NCI-H2081 (cell line): ENCODE results near the gene BRINP2.
A peak's percentile ranks its signal among the peaks of the same experiment; 100 is the strongest.

Experiments
- DNase-seq, 2 experiments: peaks; one replicate each; lab custom pipeline; 2025; lab: John Stamatoyannopoulos, UW

The BRINP2 gene, protein sequence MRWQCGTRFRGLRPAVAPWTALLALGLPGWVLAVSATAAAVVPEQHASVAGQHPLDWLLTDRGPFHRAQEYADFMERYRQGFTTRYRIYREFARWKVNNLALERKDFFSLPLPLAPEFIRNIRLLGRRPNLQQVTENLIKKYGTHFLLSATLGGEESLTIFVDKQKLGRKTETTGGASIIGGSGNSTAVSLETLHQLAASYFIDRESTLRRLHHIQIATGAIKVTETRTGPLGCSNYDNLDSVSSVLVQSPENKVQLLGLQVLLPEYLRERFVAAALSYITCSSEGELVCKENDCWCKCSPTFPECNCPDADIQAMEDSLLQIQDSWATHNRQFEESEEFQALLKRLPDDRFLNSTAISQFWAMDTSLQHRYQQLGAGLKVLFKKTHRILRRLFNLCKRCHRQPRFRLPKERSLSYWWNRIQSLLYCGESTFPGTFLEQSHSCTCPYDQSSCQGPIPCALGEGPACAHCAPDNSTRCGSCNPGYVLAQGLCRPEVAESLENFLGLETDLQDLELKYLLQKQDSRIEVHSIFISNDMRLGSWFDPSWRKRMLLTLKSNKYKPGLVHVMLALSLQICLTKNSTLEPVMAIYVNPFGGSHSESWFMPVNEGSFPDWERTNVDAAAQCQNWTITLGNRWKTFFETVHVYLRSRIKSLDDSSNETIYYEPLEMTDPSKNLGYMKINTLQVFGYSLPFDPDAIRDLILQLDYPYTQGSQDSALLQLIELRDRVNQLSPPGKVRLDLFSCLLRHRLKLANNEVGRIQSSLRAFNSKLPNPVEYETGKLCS

DNA sequence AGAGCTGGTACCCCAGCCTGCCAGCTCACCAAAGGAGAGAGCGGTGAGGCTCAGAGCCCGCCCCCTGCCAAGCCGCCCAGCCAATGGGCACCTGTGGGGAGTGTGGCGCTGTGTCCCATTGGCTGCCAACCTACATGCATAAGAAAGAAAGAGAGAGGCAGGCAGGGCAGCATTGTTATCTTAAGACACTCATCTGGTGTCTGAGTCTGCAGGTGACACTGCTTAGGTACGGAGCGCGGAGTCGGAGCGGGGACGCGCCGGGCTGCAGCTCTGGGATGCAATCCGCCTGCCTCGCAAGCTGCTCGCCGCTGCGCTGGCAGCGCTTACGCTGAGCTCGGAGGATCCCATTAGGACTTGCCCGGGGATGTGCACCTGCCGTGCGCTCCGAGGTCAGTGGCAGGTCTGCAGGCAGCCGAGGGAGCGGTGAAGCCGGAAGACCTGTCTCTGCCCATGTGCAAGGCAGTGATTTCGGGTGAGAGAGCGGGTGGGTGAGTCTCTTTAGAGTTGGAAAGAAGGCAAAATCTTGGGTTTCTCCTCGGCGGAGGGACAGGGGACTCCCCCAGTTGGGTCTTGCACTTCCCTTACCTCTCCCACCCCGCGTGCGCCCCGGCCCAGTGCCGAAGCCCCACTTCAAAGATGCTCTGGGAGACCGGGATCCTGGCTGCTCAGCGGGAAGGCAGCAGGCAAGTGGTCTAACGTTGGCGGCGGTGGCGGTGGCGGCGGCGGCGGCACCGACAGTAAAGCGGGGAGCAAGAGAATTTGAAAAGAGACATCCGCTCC, at the start of gene BRINP2:
TSS of gene BRINP2 (plus strand) at position 203 of the 780 bp plus-strand sequence. CDS start 58,919 bp downstream, outside the sequence.
- DNase-seq = peak; percentile 69 to 83

DNA sequence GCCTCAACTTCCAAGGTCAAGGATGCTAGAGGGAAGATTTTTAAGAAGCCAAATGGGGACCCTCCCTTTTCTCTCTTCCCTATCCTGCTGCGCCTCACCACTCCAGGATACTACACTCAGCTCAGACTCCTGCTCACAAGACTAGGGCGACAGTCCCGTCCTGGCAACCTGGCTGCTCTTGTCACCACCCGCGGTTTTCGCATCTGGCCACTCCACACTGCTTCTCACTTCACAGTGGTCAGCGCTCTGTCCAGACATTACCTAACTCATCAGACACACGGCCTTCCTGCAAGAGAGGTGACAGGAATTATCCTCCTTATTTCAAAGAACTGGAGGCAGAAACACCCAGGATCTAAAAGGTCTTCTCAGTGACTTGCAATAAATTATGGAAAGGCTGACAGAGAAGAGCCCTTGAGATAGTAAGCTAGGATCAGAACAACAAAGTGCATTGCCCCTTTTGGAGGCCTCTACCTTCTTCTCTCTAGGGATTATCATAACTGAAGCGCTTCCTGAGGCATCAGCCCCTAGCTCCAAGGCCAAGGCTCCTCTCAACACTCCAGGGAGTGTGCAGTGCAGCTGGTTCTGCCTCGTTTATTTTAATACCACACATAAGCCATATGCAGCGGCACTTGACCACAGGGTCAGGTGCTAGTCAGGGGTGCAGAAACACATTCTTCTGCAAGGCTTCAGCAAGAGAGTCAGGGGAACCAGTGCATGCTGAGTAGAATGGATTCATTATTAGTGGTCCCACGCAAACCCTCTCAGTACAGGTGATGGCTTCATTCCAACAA, 48.1 kb upstream of the BRINP2 start:
- no peak for DNase-seq

DNA sequence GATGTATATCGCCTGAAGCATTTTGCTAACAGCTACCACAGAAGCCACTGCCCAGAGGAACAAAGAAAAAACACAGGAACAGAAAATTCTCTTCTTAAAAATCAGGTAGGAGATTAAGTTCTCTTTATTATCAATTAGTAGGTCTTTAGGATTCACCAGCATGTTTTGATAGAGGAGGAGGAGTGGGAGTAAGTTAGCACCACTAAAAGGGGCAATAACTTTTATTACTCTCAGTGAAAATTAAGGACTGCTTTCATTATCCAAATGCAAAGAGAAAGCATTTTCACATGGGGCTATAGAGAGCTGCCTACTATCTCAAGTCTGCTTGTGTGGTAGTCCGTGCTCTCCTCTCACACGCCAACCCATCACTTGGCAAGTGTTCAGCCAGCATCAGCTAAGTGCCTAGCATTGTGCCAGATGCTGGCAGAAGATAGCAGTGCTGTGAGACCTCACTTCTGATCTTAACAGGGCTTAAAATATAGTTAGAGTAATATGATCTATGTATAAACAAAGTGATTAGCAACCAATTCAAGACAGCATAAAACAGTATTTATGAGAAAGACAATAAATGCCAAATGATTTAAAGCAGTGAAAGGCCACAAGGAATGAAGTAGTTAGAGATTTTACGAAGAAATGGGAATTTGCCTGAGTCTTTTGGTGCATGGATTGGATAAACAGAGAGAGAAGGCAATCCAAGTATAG, 46.0 kb upstream of the BRINP2 start:
- DNase-seq = no peak

DNA sequence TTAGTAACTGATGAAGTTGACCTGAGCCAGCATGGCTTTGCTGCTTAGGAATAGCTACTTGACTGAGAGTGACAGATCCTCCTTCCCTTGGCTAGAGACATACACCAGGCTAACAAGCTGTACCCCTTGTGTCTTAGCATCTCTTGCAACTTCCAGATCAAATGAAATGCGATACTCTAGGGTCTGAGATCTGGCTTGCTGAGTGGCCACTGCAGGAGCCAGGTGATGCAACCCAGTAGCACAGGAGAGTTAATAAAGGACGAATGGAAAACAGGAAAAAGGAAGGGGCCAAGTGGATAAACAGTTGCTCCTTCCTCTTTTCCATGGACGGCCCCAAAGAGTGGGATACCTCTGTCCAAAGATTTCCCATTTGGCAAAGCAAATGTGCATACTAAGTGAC, 44.5 kb upstream of the BRINP2 start:
- no peak for DNase-seq

DNA sequence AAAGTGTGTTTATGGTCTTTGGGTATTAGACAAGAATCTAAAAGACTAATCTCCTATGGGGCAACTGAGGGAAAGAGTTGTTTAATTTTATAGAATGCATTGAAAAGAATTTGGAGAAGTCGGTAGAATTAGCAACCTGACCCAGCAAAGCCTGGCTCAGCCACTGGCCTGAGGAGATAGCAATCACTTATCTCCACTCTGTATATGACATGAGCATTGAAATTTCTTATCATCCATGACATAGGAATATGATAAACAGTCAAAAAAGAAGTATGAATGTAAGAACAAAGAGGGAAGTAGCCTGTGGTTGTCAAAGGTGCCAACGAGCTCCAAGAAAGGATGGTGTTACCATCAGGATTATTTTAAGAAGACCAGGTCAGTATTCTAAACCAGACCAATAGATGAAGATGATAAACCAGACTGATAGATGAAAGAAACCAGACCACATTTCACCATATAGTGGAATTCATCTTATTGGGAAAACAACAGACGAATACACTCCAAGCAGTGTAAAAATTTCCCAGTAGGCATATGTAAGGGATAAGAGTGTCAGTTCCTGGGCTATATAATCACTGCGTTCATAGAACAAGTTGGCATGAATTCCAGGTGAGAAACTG, 42.0 kb upstream of the BRINP2 start:
- no peak for DNase-seq

DNA sequence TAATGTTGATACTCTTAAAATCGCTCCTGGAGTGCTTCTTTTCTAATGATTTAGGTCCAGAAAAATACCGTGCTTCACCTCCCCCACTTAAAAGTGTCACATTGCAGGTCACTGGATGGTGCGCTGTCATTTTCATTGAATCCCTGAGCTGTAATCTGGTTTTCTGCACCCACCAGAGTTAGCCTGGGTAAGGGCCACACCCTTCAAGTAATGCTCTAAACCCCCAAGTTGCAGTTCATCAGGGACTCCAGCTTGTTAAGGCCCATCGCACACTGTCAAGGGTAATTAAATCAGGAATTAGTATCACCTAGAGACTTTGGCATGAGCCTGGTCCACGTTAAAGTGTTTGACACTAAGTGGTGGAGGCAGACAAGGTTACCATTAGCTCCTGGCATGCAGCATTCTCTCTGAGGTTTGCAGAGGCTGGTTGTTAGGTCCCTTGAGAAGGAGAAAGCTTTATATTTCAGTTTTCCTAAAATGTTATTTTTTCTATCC, 40.3 kb upstream of the BRINP2 start:
- DNase-seq = no peak

DNA sequence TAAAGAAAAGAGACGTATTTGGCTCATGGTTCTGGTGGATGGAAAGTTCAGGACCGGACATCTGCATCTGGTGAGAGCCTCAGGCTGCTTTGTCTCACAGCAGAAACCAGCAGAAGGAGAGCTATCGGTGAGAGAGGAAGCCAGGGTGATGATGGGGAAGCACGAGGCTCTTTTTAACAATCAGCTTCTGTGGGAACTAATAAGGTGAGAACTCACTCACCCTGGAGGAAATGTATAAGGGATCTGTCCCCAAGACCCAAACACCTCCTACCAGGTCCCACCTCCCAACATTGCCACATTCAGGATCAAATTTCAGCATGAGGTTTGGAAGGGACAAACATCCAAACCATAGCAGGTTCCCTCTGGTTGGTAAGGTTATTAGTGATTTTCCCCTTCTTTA, 39.0 kb upstream of the BRINP2 start:
- no peak for DNase-seq

DNA sequence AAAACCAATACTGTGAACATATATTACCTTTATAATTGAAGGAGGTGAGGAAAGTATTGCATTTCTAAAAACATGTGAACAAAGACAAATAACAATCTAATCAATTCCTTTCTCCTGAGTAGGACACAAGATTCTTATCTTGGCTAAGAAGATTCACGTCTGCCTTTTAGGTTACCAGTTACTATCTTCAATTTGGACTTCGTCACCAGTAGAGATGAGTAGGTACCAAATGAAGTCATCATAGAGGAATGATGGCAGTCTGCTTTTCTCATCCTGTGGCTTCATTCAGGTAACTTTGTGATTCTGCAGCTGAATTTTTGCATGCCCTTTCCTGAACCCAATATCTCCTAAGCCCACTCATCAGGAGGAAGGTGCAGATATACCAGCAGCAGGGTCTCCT, 38.6 kb upstream of the BRINP2 start:
- DNase-seq = no peak

DNA sequence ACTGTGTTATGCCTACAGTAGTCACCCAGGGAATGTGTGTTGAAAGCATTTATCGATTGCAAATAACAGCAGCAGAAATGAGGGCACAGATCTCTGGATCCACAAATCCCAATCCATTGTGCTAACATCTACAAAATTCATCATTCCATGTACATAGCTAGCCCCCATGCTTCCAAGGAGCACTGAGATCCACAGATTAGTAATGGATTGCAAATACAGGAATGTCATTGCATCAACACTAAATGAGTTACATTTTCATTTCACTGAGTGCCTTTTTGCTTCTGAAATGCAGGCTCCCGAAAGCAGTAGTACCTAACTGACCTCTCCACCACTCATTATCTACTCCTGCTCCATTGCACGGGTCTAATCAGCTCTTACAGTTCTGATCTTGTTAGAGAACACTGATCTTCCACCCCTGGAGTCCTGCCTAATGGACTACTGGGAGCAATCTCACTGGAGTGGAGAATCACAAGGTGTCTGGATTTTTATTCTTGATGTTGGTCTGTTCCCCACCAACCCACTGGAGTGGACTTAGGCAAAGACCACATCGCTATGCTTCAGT, 36.7 kb upstream of the BRINP2 start:
- no peak for DNase-seq

DNA sequence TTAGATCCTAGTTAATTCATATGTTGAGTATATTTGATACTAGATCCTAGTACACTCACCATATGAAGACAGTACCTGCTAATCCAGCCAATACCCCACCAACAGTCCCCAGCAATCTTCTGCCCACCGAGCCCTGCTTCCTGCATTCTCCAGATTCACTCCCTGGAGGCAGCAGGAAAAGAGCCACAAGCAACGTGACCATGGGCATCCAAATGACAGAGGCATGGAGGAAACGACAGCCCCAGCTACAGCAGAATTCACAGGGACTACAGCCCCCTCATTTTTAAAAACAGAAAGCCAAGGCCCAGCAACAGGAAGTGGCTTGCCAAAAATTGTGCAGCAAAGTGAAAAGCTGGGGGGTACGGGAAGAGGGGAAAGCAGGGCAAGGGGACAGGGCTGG, 35.5 kb upstream of the BRINP2 start:
- DNase-seq = no peak

DNA sequence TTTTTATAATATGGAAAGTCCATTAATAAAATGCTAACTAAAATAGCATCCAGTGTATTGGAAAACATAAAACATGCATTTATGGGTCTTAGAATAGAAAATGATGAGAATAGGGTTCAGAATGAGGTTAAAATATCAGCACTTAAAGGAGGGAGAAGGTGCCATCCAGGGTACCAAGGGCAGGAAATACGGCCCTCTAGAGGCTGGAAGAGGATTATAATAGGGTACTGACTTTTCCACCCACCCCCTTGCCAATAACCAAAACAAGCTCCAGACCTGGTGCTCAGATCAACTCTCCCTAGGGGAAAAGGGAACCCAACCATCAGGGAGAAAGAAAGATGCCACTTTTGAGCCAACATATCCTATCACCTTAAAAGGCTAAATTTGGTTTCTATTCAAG, 32.9 kb upstream of the BRINP2 start:
- no peak for DNase-seq

DNA sequence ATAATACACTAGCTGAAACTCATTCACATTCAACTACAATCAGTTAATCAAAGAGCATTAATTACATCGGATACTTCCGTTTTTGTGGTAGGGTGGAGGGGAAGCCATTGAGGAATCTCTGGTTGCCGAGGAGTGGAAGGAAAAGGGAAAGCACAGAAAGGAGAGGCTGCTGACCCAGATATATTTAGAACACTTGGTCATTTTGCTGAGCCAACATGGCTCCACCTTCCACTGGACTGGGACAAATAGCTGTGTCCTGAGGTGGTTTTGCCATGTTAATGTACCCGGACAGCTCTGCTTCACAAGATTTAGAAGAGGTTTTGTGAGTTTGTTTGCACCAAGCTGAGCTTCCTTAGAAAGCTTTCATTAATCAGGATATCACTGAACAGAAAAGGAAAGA, 32.4 kb upstream of the BRINP2 start:
- no peak for DNase-seq

DNA sequence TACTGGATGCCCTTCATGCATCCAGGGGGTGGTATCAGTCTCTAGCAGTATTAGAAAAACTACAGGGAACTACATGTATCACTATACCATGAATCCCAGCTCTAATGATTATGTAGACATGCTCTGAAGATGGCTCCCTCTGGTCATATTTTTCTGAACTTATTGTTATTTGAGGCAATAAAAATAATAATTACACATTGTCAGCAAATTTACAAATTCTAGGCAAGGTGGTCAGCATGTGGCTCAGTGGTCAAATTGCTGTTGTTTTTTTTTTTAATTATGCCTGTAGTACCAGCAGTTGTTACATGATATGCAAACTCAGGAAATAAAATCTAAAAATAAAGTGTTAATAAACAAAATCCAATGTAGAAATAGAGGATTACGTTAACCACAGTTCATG, 28.7 kb upstream of the BRINP2 start:
- no peak for DNase-seq

DNA sequence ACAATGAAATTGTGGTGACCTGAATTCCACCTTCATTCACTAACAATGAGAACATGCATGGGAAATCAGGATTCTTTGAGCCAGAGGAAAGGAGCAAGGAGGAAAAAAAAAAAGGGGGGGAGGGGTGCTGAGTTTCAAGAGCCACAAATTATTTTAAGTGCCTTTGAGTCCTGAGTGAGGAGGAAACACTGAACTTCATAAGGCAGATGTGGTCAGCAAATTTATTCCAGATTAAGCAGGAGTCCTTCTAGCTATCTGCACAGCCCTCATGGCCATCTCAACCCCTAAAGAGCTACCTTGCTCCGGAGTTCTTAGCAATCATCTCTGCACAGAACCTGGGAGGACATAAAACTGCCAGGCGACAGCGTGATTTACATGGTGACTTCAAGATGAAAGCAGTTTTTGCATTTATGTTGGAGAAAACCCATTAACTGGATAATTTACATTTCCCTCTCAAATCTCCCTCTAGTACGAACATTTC, 27.9 kb upstream of the BRINP2 start:
- no peak for DNase-seq

DNA sequence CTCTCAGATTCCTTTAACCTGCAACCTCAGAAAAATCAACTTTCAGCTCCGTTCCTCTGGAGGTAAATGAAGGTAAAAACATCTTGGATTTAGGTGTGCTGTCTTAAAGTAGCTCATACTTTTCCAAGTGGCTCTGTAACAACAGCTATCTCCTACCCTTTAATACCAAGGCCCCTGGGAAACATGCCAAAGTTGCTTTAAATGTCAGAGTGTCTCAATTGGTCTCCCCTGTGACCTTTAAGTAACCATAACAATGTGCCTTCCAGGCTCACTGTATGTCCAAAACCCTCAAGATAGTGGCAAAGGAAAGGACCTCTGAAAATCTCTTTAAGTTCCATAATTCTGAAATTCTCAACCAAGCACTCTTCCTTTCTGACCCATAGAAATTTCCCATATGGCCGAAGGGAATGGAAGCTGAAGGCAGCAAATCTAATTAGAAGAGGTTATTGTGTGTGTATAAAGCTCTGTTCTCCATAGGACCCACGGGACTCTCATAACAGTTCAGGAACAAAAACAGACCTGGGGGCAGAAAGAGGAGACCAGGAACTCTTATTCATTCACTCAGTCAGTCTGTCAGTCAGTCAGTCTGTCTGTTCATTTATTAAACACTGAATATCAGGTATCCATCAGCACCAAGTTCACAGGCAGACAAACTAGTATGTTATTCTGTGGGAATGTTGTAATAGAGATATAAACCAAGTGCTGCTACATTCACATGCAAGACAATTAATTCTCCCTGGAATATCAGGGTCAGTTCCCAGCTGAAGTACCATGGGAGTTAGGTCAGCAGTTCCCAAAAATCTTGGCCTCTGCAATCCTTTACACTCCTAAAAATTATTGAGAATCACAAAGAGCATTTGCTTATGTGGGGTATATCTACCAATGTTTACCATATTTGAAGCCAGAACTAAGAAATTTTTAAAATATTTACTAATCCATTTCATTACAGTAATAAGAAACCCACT, 25.4 kb upstream of the BRINP2 start:
- DNase-seq = no peak

DNA sequence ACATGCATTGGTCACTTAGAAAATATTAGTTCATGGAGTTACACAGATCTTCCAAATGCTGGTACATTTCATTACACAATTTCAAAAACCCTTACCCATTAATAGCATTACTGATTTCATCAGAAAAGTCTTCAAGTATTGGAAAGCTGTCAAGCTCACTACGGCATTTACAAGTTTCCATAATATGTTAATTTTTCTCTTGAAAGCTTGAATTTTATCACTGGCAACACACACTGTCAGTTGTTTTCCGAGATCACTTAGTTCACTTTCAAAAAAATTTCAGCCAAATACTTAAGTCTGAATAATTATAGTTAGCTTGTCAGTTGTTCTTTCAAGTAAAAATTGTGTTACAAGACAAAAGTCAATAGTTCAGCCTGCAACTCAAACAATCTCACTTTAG, 24.3 kb upstream of the BRINP2 start:
- DNase-seq = no peak

DNA sequence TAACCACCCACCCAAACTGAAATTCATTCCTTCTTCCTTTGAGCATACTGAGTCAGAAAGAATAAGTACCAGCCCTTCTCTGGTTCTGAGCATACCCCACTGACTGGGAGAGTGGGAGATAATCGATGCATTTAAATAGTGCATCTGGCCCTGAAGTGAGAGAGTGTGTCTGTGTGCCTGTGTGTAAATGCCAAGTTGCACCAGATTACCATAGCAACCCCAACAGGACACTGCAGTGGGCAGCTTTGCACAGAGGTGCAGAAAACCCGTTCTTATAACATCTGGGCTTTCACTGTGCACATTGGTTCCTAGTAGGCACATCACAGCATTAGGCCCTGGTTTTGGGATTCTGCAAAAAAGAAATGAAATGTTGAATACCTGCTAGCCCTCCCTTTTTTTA, 8.5 kb upstream of the BRINP2 start:
- no peak for DNase-seq

DNA sequence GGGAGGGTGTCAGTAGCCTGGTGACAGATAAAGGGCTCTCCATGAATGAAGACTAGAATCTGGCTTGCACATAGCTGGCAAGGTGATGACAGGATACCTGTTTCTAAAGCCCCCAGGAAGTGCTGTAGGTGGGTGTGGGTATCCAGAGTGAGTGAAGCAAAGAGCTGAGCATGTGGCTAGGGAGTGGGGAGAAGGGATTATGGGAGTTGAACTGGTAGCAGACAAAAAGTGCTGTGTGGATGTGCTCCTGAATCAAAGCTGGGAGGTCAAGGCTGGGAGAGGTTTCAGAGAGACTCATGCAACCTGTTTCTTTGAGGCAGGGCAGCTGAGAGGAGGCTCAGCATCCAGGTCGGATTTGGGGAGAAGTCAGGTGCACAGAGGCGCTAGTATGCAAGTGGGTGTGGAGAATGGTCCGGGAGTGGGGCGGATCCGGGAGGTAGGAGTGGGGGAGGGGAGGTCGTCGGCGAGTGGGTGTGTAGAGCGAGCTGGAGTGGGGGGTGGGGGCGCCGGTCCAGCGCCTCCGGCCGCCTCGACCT, 6.8 kb upstream of the BRINP2 start:
- no peak for DNase-seq
